Sigmoid colon (tissue), 7 donors: ENCODE measurements around the gene SEMA4G. TPM values are rescaled to one million over a fixed set of nuclear protein-coding genes. Genes with fewer than 3 reads are reported as not detected.

Experiments used
- DNase-seq: peaks from one replicate; pipeline ENCODE4 v3.0.0-alpha.2; 2019
- H3K27ac ChIP-seq, 4 donors: fragments of 200-600 bp; sonication (generic); one replicate each; pipeline ENCODE4 v1.5.1; 2016 to 2019; ENCODE audit warnings: mild to moderate bottlenecking in 1 of 4
- H3K27me3 ChIP-seq, 3 donors: fragments of 200-600 bp; sonication (generic); one replicate each; pipeline ENCODE4 v1.5.1; 2019; ENCODE audit warnings: mild to moderate bottlenecking in 1 of 3
- H3K36me3 ChIP-seq, 4 donors: fragments of 200-600 bp; sonication (generic); one replicate each; pipeline ENCODE4 v1.5.1; 2016 to 2019
- H3K4me1 ChIP-seq, 4 donors: fragments of 200-600 bp; sonication (generic); one replicate each; pipeline ENCODE4 v1.5.1; 2017 to 2019
- H3K4me3 ChIP-seq, 4 donors: fragments of 200-600 bp; sonication (generic); one replicate each; pipeline ENCODE4 v1.5.1; 2017 to 2019; ENCODE audit warnings: mild to moderate bottlenecking in 2 of 4, moderate library complexity in 1 of 4
- H3K9me3 ChIP-seq, 4 donors: fragments of 200-600 bp in 3 of 4; sonication (generic) in 3 of 4; one replicate each; pipeline versions ENCODE4 v1.5.1 to v1.6.1; 2013 to 2019
- CTCF ChIP-seq, 4 experiments: fragments of 450-650 bp in 3 of 4; fragments of 200-600 bp in 1 of 4; IDR thresholded peaks; one replicate each; pipeline ENCODE4 v1.5.1; 2016 to 2019; ENCODE audit warnings: antibody characterized with exemption in 4 of 4, mild to moderate bottlenecking in 3 of 4, moderate library complexity in 2 of 4
- EP300 ChIP-seq, 4 donors: sonication (generic); formaldehyde crosslinking; IDR thresholded peaks; one replicate each; pipeline ENCODE4 v1.6.1; 2017; ENCODE audit warnings: antibody characterized with exemption in 4 of 4
- POLR2A ChIP-seq, 2 donors: fragments of 450-650 bp; IDR thresholded peaks; one replicate each; pipeline ENCODE4 v1.6.1; 2016; ENCODE audit warnings: antibody characterized with exemption in 2 of 2, mild to moderate bottlenecking in 2 of 2, moderate library complexity in 2 of 2
- POLR2AphosphoS5 ChIP-seq, 4 donors: sonication (generic); formaldehyde crosslinking; IDR thresholded peaks; one replicate each; pipeline ENCODE4 v1.6.1; 2017; ENCODE audit warnings: antibody characterized with exemption in 4 of 4
- WGBS, 2 donors: extraction: QIAGEN DNeasy Blood & Tissue Kit; methylation state at CpG; one replicate each; pipeline ENCODE4 v1.1.7; 2013; 5-methylcytosine and 5-hydroxymethylcytosine counted together
- intact Hi-C: fragments of 100-400 bp; cut with DNase I; formaldehyde crosslinking; loops from one replicate; pipeline ENCODE4 v1.15.1; 2023
- polyA plus RNA-seq, 3 donors: library from polyadenylated mRNA; stranded (reverse); fragments of 200-250 nt; gene quantifications; one replicate each; pipeline ENCODE4 v1.2.3, GENCODE V29; 2013
- total RNA-seq, 4 donors: library from RNA; depleted of rRNA; stranded (reverse); fragments of >200 nt; gene quantifications; one replicate each; pipeline ENCODE4 v1.1.0, GENCODE V29; 2016
- donor health status: healthy with polysubstance abuse.
- donor health status: Bipolar disorder and iron deficiency.
- donor health status: healthy.

Gene SEMA4G
- total and polyA plus RNA-seq, 7 donors: 0.49 to 65.8 (median 2.2) TPM

GRCh38 chr10:100945754-100946153 is 23.6 kb upstream of the SEMA4G start:
- Histone ChIP-seq H3K27ac (no peak overlapping the region), H3K4me1 (no peaks in the 10 kb centered on the region), H3K9me3 (no peaks in the 10 kb centered on the region), H3K36me3 (peaks cover 10 to 100% (median 77%) of the 10 kb centered on the region in 4 donors), H3K27me3 (no peaks in the 10 kb centered on the region), H3K4me3 (no peak overlapping the region)
- intact Hi-C loops: no loop called here
- no peak for DNase-seq
- TF ChIP-seq POLR2AphosphoS5 (IDR thresholded peaks at IDR 0.05) (no peak), CTCF (IDR thresholded peaks at IDR 0.05) (no peak), EP300 (IDR thresholded peaks at IDR 0.05) (no peak), POLR2A (IDR thresholded peaks at IDR 0.05) (no peak)

- intact Hi-C loops: no loop called here
- no peak for TF ChIP-seq CTCF (IDR thresholded peaks at IDR 0.05)
- no peak for TF ChIP-seq EP300 (IDR thresholded peaks at IDR 0.05)
- no peak for TF ChIP-seq POLR2AphosphoS5 (IDR thresholded peaks at IDR 0.05)
- no peak for TF ChIP-seq POLR2A (IDR thresholded peaks at IDR 0.05)
- no peak overlapping the region for H3K27ac ChIP-seq
- H3K9me3 ChIP-seq: no peaks in the 10 kb centered on the region
- 94 to 96% methylated on average over 3 of the region's 3 CpGs for WGBS, 2 donors
- H3K4me3 ChIP-seq: no peak overlapping the region
- peaks cover 26 to 100% (median 66%) of the 10 kb centered on the region in 4 donors for H3K36me3 ChIP-seq
- no peaks in the 10 kb centered on the region for H3K27me3 ChIP-seq
- H3K4me1 ChIP-seq: no peaks in the 10 kb centered on the region
- no peak for DNase-seq
Measured at GRCh38 chr10:100948916-100949315, 20.4 kb upstream of the SEMA4G start.

- DNase-seq: no peak
- TF ChIP-seq EP300 (IDR thresholded peaks at IDR 0.05): no peak
- TF ChIP-seq POLR2A (IDR thresholded peaks at IDR 0.05): no peak
- no peak for TF ChIP-seq POLR2AphosphoS5 (IDR thresholded peaks at IDR 0.05)
- TF ChIP-seq CTCF (IDR thresholded peaks at IDR 0.05): no peak
- no peaks in the 10 kb centered on the region for H3K27me3 ChIP-seq
- intact Hi-C loops: loop anchor here (5.0 kb wide), 1 partner anchor 33 kb away; no protein-coding TSS in a partner anchor
- H3K27ac ChIP-seq: no peak overlapping the region
- H3K4me1 ChIP-seq: no peaks in the 10 kb centered on the region
- H3K36me3 ChIP-seq: peaks cover 0 to 96% (median 23%) of the 10 kb centered on the region in 4 donors
- no peaks in the 10 kb centered on the region for H3K9me3 ChIP-seq
- no peak overlapping the region for H3K4me3 ChIP-seq
Measured at GRCh38 chr10:100960251-100960650, 9.1 kb upstream of the SEMA4G start.

GRCh38 chr10:100962351-100963080 is 6.8 kb upstream of the SEMA4G start:
- intact Hi-C loops: loop anchor here (5.0 kb wide), 1 partner anchor 35 kb away; no protein-coding TSS in a partner anchor
- Histone ChIP-seq H3K4me1 (no peaks in the 10 kb centered on the region), H3K27ac (no peak overlapping the region), H3K9me3 (no peaks in the 10 kb centered on the region), H3K36me3 (peaks cover 0 to 80% (median 15%) of the 10 kb centered on the region in 4 donors), H3K4me3 (no peak overlapping the region), H3K27me3 (no peaks in the 10 kb centered on the region)
- no peak for DNase-seq
- TF ChIP-seq EP300 (IDR thresholded peaks at IDR 0.05): no peak
- no peak for TF ChIP-seq CTCF (IDR thresholded peaks at IDR 0.05)
- TF ChIP-seq POLR2AphosphoS5 (IDR thresholded peaks at IDR 0.05): no peak
- no peak for TF ChIP-seq POLR2A (IDR thresholded peaks at IDR 0.05)
- WGBS, 2 donors: 84 to 86% methylated on average over 4 of the region's 4 CpGs
